ENCODE results near the gene NSUN4.
"Not testable (repeated sequence)": the region's sequence is repeated elsewhere in the genome, so short reads cannot be mapped to it uniquely, and the experiment has no call there.

The NSUN4 gene

GRCh38 chr1:46367701-46368100, 27.1 kb downstream of the NSUN4 start:
- not testable (repeated sequence) for DNase-seq

GRCh38 chr1:46368791-46369190, 28.2 kb downstream of the NSUN4 start:
- DNase-seq, result no peak

GRCh38 chr1:46369542-46370213, 29.1 kb downstream of the NSUN4 start:
- DNase-seq, result peak in 2 of 3 donors; percentile 31 to 37

GRCh38 chr1:46370214-46370633, 29.6 kb downstream of the NSUN4 start:
- DNase-seq, result peak; percentile 27 to 68 (median 68)

- DNase-seq, result no peak
Observed at GRCh38 chr1:46372431-46372830, 31.8 kb downstream of the NSUN4 start.

GRCh38 chr1:46379996-46380395, 39.4 kb downstream of the NSUN4 start:
- no peak for DNase-seq

GRCh38 chr1:46380508-46380907, 39.9 kb downstream of the NSUN4 start:
- no peak for DNase-seq

- DNase-seq, result no peak
Observed at GRCh38 chr1:46393510-46393909, 52.9 kb downstream of the NSUN4 start.

GRCh38 chr1:46394108-46394871, 53.7 kb downstream of the NSUN4 start, which contains the start of gene FAAH:
Gene FAAH (plus strand): TSS chr1:46394317. CDS start chr1:46394349, 32 bp downstream.
- DNase-seq, result peak; percentile 34 to 75 (median 66)

- no peak for DNase-seq
Observed at GRCh38 chr1:46394872-46395465, 54.4 kb downstream of the NSUN4 start.

GRCh38 chr1:46396441-46397398, 56.1 kb downstream of the NSUN4 start:
- DNase-seq, result no peak

GRCh38 chr1:46399307-46399706, 58.7 kb downstream of the NSUN4 start:
- no peak for DNase-seq

- no peak for DNase-seq
Observed at GRCh38 chr1:46400421-46400820, 59.8 kb downstream of the NSUN4 start.

GRCh38 chr1:46401154-46401913, 60.7 kb downstream of the NSUN4 start:
- peak; percentile 39 to 50 (median 45) for DNase-seq

GRCh38 chr1:46401964-46402626, 61.5 kb downstream of the NSUN4 start:
- DNase-seq, result peak; percentile 83 to 86 (median 84)

- no peak for DNase-seq
Observed at GRCh38 chr1:46403916-46404315, 63.3 kb downstream of the NSUN4 start.

GRCh38 chr1:46404482-46405196, 64.0 kb downstream of the NSUN4 start:
- DNase-seq, result peak; percentile 21 to 53 (median 37)

- no peak for DNase-seq
Observed at GRCh38 chr1:46405197-46405555, 64.6 kb downstream of the NSUN4 start.

GRCh38 chr1:46405724-46406123, 65.1 kb downstream of the NSUN4 start:
- peak in 1 of 3 donors; percentile 18 for DNase-seq

- no peak for DNase-seq
Observed at GRCh38 chr1:46406881-46407608, 66.4 kb downstream of the NSUN4 start.

Measured in suppressor macrophage treated with lipopolysaccharide for 1 hour (primary cell).